GM12892 (cell line): ENCODE data around the gene CEP83.

Source experiments
- POLR2A ChIP-seq: IDR thresholded peaks from 2 replicates; pipeline ENCODE4 v1.6.1; 2011; ENCODE audit warnings: low read depth, low read length, control low read depth
- POLR2AphosphoS5 ChIP-seq: IDR thresholded peaks from 2 replicates; pipeline ENCODE4 v1.6.1; 2011; ENCODE audit warnings: low read depth, low read length, control low read depth
- TAF1 ChIP-seq: IDR thresholded peaks from 2 replicates; pipeline ENCODE4 v1.6.1; 2011; ENCODE audit warnings: low read depth, mild to moderate bottlenecking, control low read depth, low read length, borderline replicate concordance

GRCh38 chr12:94263011-94263811 lies 196.5 kb downstream of the CEP83 start:
- no peak for TF ChIP-seq POLR2A
- TF ChIP-seq POLR2AphosphoS5, result no peak
- no peak for TF ChIP-seq TAF1
